GM19240 (cell line): ENCODE measurements around the gene LACTBL1.
A peak's percentile ranks its signal among the peaks of the same experiment; 100 is the strongest.
"Not testable (repeated sequence)": the region's sequence is repeated elsewhere in the genome, so short reads cannot be mapped to it uniquely, and the experiment has no call there.

ENCODE experiments used
- DNase-seq: peaks from one replicate; pipeline ENCODE4 v3.0.0; 2011; ENCODE audit warnings: low spot score; ENCODE audit not compliant: insufficient read length

Gene LACTBL1

GRCh38 chr1:22976461-22977243, 4.0 kb upstream of the LACTBL1 start:
- DNase-seq, result peak; percentile 74

GRCh38 chr1:22976127-22976460, 3.4 kb upstream of the LACTBL1 start:
- DNase-seq, result no peak

GRCh38 chr1:22975694-22976093, 3.0 kb upstream of the LACTBL1 start:
- DNase-seq, result no peak

GRCh38 chr1:22971611-22972405, 858 bp downstream of the LACTBL1 start:
- no peak for DNase-seq

- no peak for DNase-seq
Measured at GRCh38 chr1:22971161-22971560, 1.5 kb downstream of the LACTBL1 start.

GRCh38 chr1:22970096-22970495, 2.6 kb downstream of the LACTBL1 start:
- no peak for DNase-seq

- DNase-seq, result no peak
Measured at GRCh38 chr1:22969304-22969709, 3.4 kb downstream of the LACTBL1 start.

GRCh38 chr1:22967833-22968232, 4.8 kb downstream of the LACTBL1 start:
- no peak for DNase-seq

GRCh38 chr1:22966309-22966708, 6.4 kb downstream of the LACTBL1 start:
- DNase-seq, result no peak

- DNase-seq, result no peak
Measured at GRCh38 chr1:22963044-22963677, 9.5 kb downstream of the LACTBL1 start.

GRCh38 chr1:22962558-22962957, 10.1 kb downstream of the LACTBL1 start:
- no peak for DNase-seq

GRCh38 chr1:22959545-22960360, 12.9 kb downstream of the LACTBL1 start:
- DNase-seq, result no peak

- no peak for DNase-seq
Measured at GRCh38 chr1:22958556-22958955, 14.1 kb downstream of the LACTBL1 start.

- DNase-seq, result no peak
Measured at GRCh38 chr1:22957066-22957465, 15.6 kb downstream of the LACTBL1 start.

GRCh38 chr1:22955146-22955545, 17.5 kb downstream of the LACTBL1 start:
- no peak for DNase-seq

GRCh38 chr1:22953740-22954141, 18.9 kb downstream of the LACTBL1 start:
- no peak for DNase-seq

- no peak for DNase-seq
Measured at GRCh38 chr1:22953057-22953739, 19.5 kb downstream of the LACTBL1 start.

- no peak for DNase-seq
Measured at GRCh38 chr1:22952694-22953056, 20.0 kb downstream of the LACTBL1 start.

GRCh38 chr1:22951796-22952195, 20.9 kb downstream of the LACTBL1 start:
- DNase-seq, result no peak

GRCh38 chr1:22949822-22950331, 22.8 kb downstream of the LACTBL1 start:
- no peak for DNase-seq

- DNase-seq, result not testable (repeated sequence)
Measured at GRCh38 chr1:22945171-22945570, 27.5 kb downstream of the LACTBL1 start.
